Transverse colon (tissue), 4 donors: ENCODE results near the gene NR2C2AP. TPM values are rescaled to one million over a fixed set of nuclear protein-coding genes. Genes with fewer than 3 reads are reported as not detected.

Experiments
- DNase-seq: peaks from one replicate; pipeline ENCODE4 v3.0.0-alpha.2; 2019
- H3K27ac ChIP-seq, 4 donors: fragments of 200-600 bp; sonication (generic); 2 replicates each; pipeline ENCODE4 v1.5.1; 2016 to 2018; ENCODE audit warnings: inconsistent platforms in 4 of 4
- H3K27me3 ChIP-seq: fragments of 200-600 bp; sonication (generic); 2 replicates; pipeline ENCODE4 v1.5.1; 2017; ENCODE audit warnings: inconsistent platforms
- H3K36me3 ChIP-seq, 4 donors: fragments of 200-600 bp; sonication (generic); 2 replicates each; pipeline ENCODE4 v1.5.1; 2017 to 2019; ENCODE audit warnings: inconsistent platforms in 4 of 4
- H3K4me1 ChIP-seq, 4 donors: fragments of 200-600 bp; sonication (generic); 2 replicates each; pipeline ENCODE4 v1.5.1; 2017 to 2020; ENCODE audit warnings: inconsistent platforms in 4 of 4
- H3K4me3 ChIP-seq, 4 donors: fragments of 200-600 bp; sonication (generic); 1 replicate in 1 of 4; 2 replicates in 3 of 4; pipeline versions ENCODE4 v1.5.1 to v1.6.1; 2017 to 2019; ENCODE audit warnings: inconsistent platforms in 4 of 4
- H3K9me3 ChIP-seq, 2 donors: fragments of 200-600 bp; sonication (generic); 2 replicates each; pipeline ENCODE4 v1.5.1; 2017 to 2019; ENCODE audit warnings: inconsistent platforms in 2 of 2
- CTCF ChIP-seq, 5 experiments: fragments of 200-600 bp in 3 of 5; fragments of 450-650 bp in 2 of 5; sonication (generic) in 3 of 5; IDR thresholded peaks; 1 replicate in 2 of 5; 2 replicates in 3 of 5; pipeline ENCODE4 v1.5.1; 2016 to 2017; ENCODE audit warnings: antibody characterized with exemption in 5 of 5, inconsistent platforms in 3 of 5, mild to moderate bottlenecking in 2 of 5, moderate library complexity in 1 of 5
- EP300 ChIP-seq: sonication (generic); formaldehyde crosslinking; IDR thresholded peaks from one replicate; pipeline ENCODE4 v1.6.1; 2017; ENCODE audit warnings: antibody characterized with exemption, low read depth
- POLR2A ChIP-seq: fragments of 450-650 bp; IDR thresholded peaks from one replicate; pipeline ENCODE4 v1.6.1; 2016; ENCODE audit warnings: antibody characterized with exemption, mild to moderate bottlenecking, moderate library complexity
- POLR2AphosphoS5 ChIP-seq, 3 donors: sonication (generic); formaldehyde crosslinking; IDR thresholded peaks; one replicate each; pipeline ENCODE4 v1.6.1; 2016; ENCODE audit warnings: antibody characterized with exemption in 3 of 3
- WGBS, 2 donors: methylation state at CpG; one replicate each; pipeline ENCODE4 v1.1.5; 2018; ENCODE audit warnings: low coverage in 1 of 2; 5-methylcytosine and 5-hydroxymethylcytosine counted together
- in situ Hi-C, 4 donors: fragments of 200-750 bp; cut with MboI; loops; one replicate each; pipeline versions ENCODE4 v1.15.0 to v1.15.1; 2017; ENCODE audit warnings: low sequenced_read_pairs in 3 of 4, low pct_ligation_motif_present in 1 of 4, low pct_unique_long_range_greater_than_20kb in 1 of 4
- intact Hi-C: fragments of 100-400 bp; cut with DNase I; formaldehyde crosslinking; loops from one replicate; pipeline ENCODE4 v1.15.1; 2023; ENCODE audit warnings: low total_unique reads
- small RNA-seq, 4 donors: library from RNA; depleted of rRNA; stranded (forward); fragments of <200 nt; gene quantifications; one replicate each; pipeline ENCODE3, GENCODE V24; 2016
- total RNA-seq, 4 donors: library from RNA; depleted of rRNA; stranded (reverse); fragments of >200 nt; gene quantifications; one replicate each; pipeline ENCODE4 v1.1.0, GENCODE V29; 2016

Gene NR2C2AP
- total RNA-seq, 4 donors from 2014 or later, result 2.2 to 12.3 (median 6.4) TPM

GRCh38 chr19:19155495-19156219 is 47.6 kb downstream of the NR2C2AP start:
- peak overlapping the region in 1 of 4 donors; percentile 37 for H3K27ac ChIP-seq
- H3K4me3 ChIP-seq, result no peak overlapping the region
- intact Hi-C loops, result no loop called here
- peak; percentile 69 for DNase-seq
- no peak for TF ChIP-seq POLR2A
- no peak for TF ChIP-seq CTCF (IDR thresholded peaks at IDR 0.05)
- no peak for TF ChIP-seq EP300
- no peak for TF ChIP-seq POLR2AphosphoS5 (IDR thresholded peaks at IDR 0.05)
- no peaks in the 10 kb centered on the region for H3K36me3 ChIP-seq
- WGBS, 2 donors, result 75 to 83% methylated on average over 1 to 10 of the region's 10 CpGs
- no peaks in the 10 kb centered on the region for H3K9me3 ChIP-seq
- in situ Hi-C loops, result no loop called here
- no peaks in the 10 kb centered on the region for H3K27me3 ChIP-seq
- H3K4me1 ChIP-seq, result no peaks in the 10 kb centered on the region

- Histone ChIP-seq H3K36me3 (no peaks in the 10 kb centered on the region), H3K27me3 (no peaks in the 10 kb centered on the region), H3K4me3 (no peak overlapping the region), H3K27ac (peak overlapping the region in 1 of 4 donors; percentile 37), H3K9me3 (no peaks in the 10 kb centered on the region), H3K4me1 (no peaks in the 10 kb centered on the region)
- DNase-seq, result no peak
- TF ChIP-seq POLR2A, result no peak
- no peak for TF ChIP-seq POLR2AphosphoS5 (IDR thresholded peaks at IDR 0.05)
- no peak for TF ChIP-seq EP300
- no peak for TF ChIP-seq CTCF (IDR thresholded peaks at IDR 0.05)
- intact Hi-C loops (no loop called here), in situ Hi-C loops (no loop called here)
- 84 to 100% methylated on average over 2 to 6 of the region's 6 CpGs for WGBS, 2 donors
These were observed 48.3 kb downstream of the NR2C2AP start for GRCh38 chr19:19154768-19155494.

GRCh38 chr19:19152668-19153384 is 50.4 kb downstream of the NR2C2AP start:
- Histone ChIP-seq H3K4me3 (no peak overlapping the region), H3K27ac (no peak overlapping the region), H3K27me3 (no peaks in the 10 kb centered on the region), H3K4me1 (no peaks in the 10 kb centered on the region), H3K9me3 (no peaks in the 10 kb centered on the region), H3K36me3 (peaks cover 0 to under 1% (median 0%) of the 10 kb centered on the region in 4 donors)
- WGBS, 2 donors, result 84% methylated on average over 3 to 13 of the region's 13 CpGs
- in situ Hi-C loops, result no loop called here
- DNase-seq, result no peak
- intact Hi-C loops, result no loop called here
- no peak for TF ChIP-seq EP300

GRCh38 chr19:19151418-19151817 is 51.8 kb downstream of the NR2C2AP start:
- 61% methylated on average over 10 of the region's 11 CpGs; no CpG with 5 or more reads in 1 of the 2 donors for WGBS, 2 donors
- TF ChIP-seq POLR2AphosphoS5 (IDR thresholded peaks at IDR 0.05), result no peak
- TF ChIP-seq CTCF (IDR thresholded peaks at IDR 0.05), result no peak
- intact Hi-C loops (no loop called here), in situ Hi-C loops (no loop called here)
- H3K27me3 ChIP-seq, result no peaks in the 10 kb centered on the region
- H3K9me3 ChIP-seq, result no peaks in the 10 kb centered on the region
- H3K36me3 ChIP-seq, result peaks cover 0 to 8% (median 0%) of the 10 kb centered on the region in 4 donors
- no peak overlapping the region for H3K4me3 ChIP-seq
- peak; percentile 45 for DNase-seq
- H3K27ac ChIP-seq, result no peak overlapping the region
- H3K4me1 ChIP-seq, result no peaks in the 10 kb centered on the region

Small RNA genes within 50 kb of the gene (small RNA-seq; reads per million reads assigned to genes)
- 0 reads per million in 4 donors for gene RNU6-1028P

Other genes starting within 250 kb of the NR2C2AP start
- gene SUGP2, start 169.9 kb downstream of the NR2C2AP start, total RNA-seq, result 100 to 1,000 TPM in 1 of 4 donors, 10 to 100 TPM in 3; 43.0 to 132 (median 57.9) TPM
- gene ARMC6, start 169.8 kb downstream of the NR2C2AP start, total RNA-seq, result 100 to 1,000 TPM in 1 of 4 donors, 10 to 100 TPM in 3; 15.2 to 220 (median 22.9) TPM
- gene SLC25A42, start 139.4 kb downstream of the NR2C2AP start, total RNA-seq, result 100 to 1,000 TPM in 1 of 4 donors, 10 to 100 TPM in 2, 1 to 10 TPM in 1; 6.8 to 141 (median 24.5) TPM
- gene TMEM161A, start 64.9 kb downstream of the NR2C2AP start, total RNA-seq, result 10 to 100 TPM; 16.9 to 41.9 (median 18.5) TPM
- gene MEF2B, start 33.2 kb downstream of the NR2C2AP start, total RNA-seq, result under 1 TPM in 1 of 4 donors, not detected in 3; 0.95 TPM
- gene BORCS8, start 11.3 kb downstream of the NR2C2AP start, total RNA-seq, result 100 to 1,000 TPM in 1 of 4 donors, 10 to 100 TPM in 3; 13.0 to 132 (median 26.6) TPM
- gene RFXANK, start 11.2 kb downstream of the NR2C2AP start, total RNA-seq, result 10 to 100 TPM; 35.9 to 51.1 (median 48.6) TPM
- gene NCAN, start 8.5 kb upstream of the NR2C2AP start, total RNA-seq, result under 1 TPM in 1 of 4 donors, not detected in 3; 0.16 TPM
- 10 to 100 TPM in 2 of 4 donors, 1 to 10 TPM in 2; 4.0 to 54.6 (median 17.5) TPM for gene TM6SF2, start 69.9 kb upstream of the NR2C2AP start, total RNA-seq
- gene SUGP1, start 117.1 kb upstream of the NR2C2AP start, total RNA-seq, result 100 to 1,000 TPM in 1 of 4 donors, 10 to 100 TPM in 3; 31.1 to 118 (median 66.5) TPM
- gene MAU2, start 117.4 kb upstream of the NR2C2AP start, total RNA-seq, result 100 to 1,000 TPM in 1 of 4 donors, 10 to 100 TPM in 3; 59.1 to 214 (median 79.2) TPM
- gene GATAD2A, start 202.3 kb upstream of the NR2C2AP start, total RNA-seq, result 100 to 1,000 TPM in 1 of 4 donors, 10 to 100 TPM in 3; 45.6 to 102 (median 65.7) TPM